Posterior vena cava (tissue), 2 donors: ENCODE data around the gene KLF17. TPM values are rescaled to one million over a fixed set of nuclear protein-coding genes. Genes with fewer than 3 reads are reported as not detected.

Experiments
- DNase-seq: peaks from one replicate; pipeline ENCODE4 v3.0.0-alpha.2; 2020; ENCODE audit warnings: low spot score
- intact Hi-C, 2 donors: fragments of 100-400 bp; cut with DNase I; formaldehyde crosslinking; loops; one replicate each; pipeline versions ENCODE4 v1.14.1 to v1.14.2; 2022 to 2023
- long read RNA-seq, 2 donors: library from polyadenylated mRNA; unstranded; transcript quantifications; one replicate each; pipeline ENCODE4 v2.0.0, GENCODE V29; 2020 to 2021
- total RNA-seq, 2 donors: library from RNA; stranded (reverse); fragmentation: NEBNext Ultra II Directional; extraction: Animal tissue kit (Norgen Biotek cat#: 25700); gene quantifications; one replicate each; pipeline ENCODE4 v1.2.1, GENCODE V29; 2021
- donor health status: DM: yes; HTN: yes; CAD: no.
- donor health status: DM: yes; HTN: yes; CAD: no.

KLF17 gene
- under 1 TPM; 0.24 to 0.32 TPM for total RNA-seq
- long read RNA-seq, donor 1 = 0 reads
- long read RNA-seq, donor 2 = 0 reads

GRCh38 chr1:44118682-44119081, at the start of gene KLF17:
TSS of gene KLF17 (plus strand) at chr1:44118821. CDS start at chr1:44118908, 87 bp downstream.
- intact Hi-C loops = no loop called here
- no peak for DNase-seq

GRCh38 chr1:44071461-44071860, 47.2 kb upstream of the KLF17 start:
- intact Hi-C loops = loop anchor here in 1 of 2 donors (5.0 kb wide), 1 partner anchor 451 kb away; no protein-coding TSS in a partner anchor
- DNase-seq = no peak

- DNase-seq = no peak
- intact Hi-C loops = loop anchor here in 1 of 2 donors (5.0 kb wide), 1 partner anchor 450 kb away; no protein-coding TSS in a partner anchor
Observed at GRCh38 chr1:44072204-44072603, 46.4 kb upstream of the KLF17 start.

- intact Hi-C loops = loop anchor here in 1 of 2 donors (5.0 kb wide), 1 partner anchor 449 kb away; no protein-coding TSS in a partner anchor
- no peak for DNase-seq
Observed at GRCh38 chr1:44072821-44073220, 45.8 kb upstream of the KLF17 start.

- intact Hi-C loops = loop anchor here in 1 of 2 donors (5.0 kb wide), 1 partner anchor 449 kb away; no protein-coding TSS in a partner anchor
- no peak for DNase-seq
Observed at GRCh38 chr1:44073528-44073927, 45.1 kb upstream of the KLF17 start.

- no peak for DNase-seq
- intact Hi-C loops = loop anchor here in 1 of 2 donors (5.0 kb wide), 1 partner anchor 448 kb away; no protein-coding TSS in a partner anchor
Observed at GRCh38 chr1:44074415-44074814, 44.2 kb upstream of the KLF17 start.

- no peak for DNase-seq
- intact Hi-C loops = no loop called here
Observed at GRCh38 chr1:44076066-44076465, 42.6 kb upstream of the KLF17 start.

- intact Hi-C loops = no loop called here
Observed at GRCh38 chr1:44077421-44077820, 41.2 kb upstream of the KLF17 start.

GRCh38 chr1:44078104-44078503, 40.5 kb upstream of the KLF17 start:
- intact Hi-C loops = no loop called here
- no peak for DNase-seq

More at GRCh38 chr1:44077421-44077820, 41.2 kb upstream of the KLF17 start:
- DNase-seq = no peak

- no peak for DNase-seq
- intact Hi-C loops = no loop called here
Observed at GRCh38 chr1:44079566-44079965, 39.1 kb upstream of the KLF17 start.

- no peak for DNase-seq
- intact Hi-C loops = no loop called here
Observed at GRCh38 chr1:44084998-44085675, 33.5 kb upstream of the KLF17 start.

- intact Hi-C loops = no loop called here
Observed at GRCh38 chr1:44086692-44087474, 31.7 kb upstream of the KLF17 start.

GRCh38 chr1:44089371-44090048, 29.1 kb upstream of the KLF17 start:
- intact Hi-C loops = no loop called here
- no peak for DNase-seq

More at GRCh38 chr1:44086692-44087474, 31.7 kb upstream of the KLF17 start:
- no peak for DNase-seq

- DNase-seq = no peak
- intact Hi-C loops = no loop called here
Observed at GRCh38 chr1:44090429-44091252, 28.0 kb upstream of the KLF17 start.

- intact Hi-C loops = no loop called here
- no peak for DNase-seq
Observed at GRCh38 chr1:44094047-44094446, 24.6 kb upstream of the KLF17 start.

GRCh38 chr1:44100183-44100868, 18.3 kb upstream of the KLF17 start:
- intact Hi-C loops = no loop called here
- no peak for DNase-seq

GRCh38 chr1:44101328-44101727, 17.3 kb upstream of the KLF17 start:
- DNase-seq = no peak
- intact Hi-C loops = no loop called here
